Suppressor macrophage (primary cell): Measurements from ENCODE around the gene MAG.

Source experiments
- DNase-seq, 4 experiments: peaks; one replicate each; pipeline ENCODE4 v3.0.0-alpha.2; 2020 to 2022

The MAG gene

GRCh38 chr19:35299523-35300338 lies 7.8 kb downstream of the MAG start:
- DNase-seq, result no peak

- no peak for DNase-seq
Observed at GRCh38 chr19:35300339-35300649, 8.3 kb downstream of the MAG start.

GRCh38 chr19:35301961-35302360 lies 10.0 kb downstream of the MAG start:
- no peak for DNase-seq

- DNase-seq, result no peak
Observed at GRCh38 chr19:35302446-35302845, 10.5 kb downstream of the MAG start.

- DNase-seq, result peak in 3 of 4 experiments; percentile 40 to 45 (median 45)
Observed at GRCh38 chr19:35303357-35303915, 11.5 kb downstream of the MAG start.

GRCh38 chr19:35304036-35304435 lies 12.1 kb downstream of the MAG start:
- DNase-seq, result no peak

- DNase-seq, result peak in 1 of 4 experiments; percentile 29
Observed at GRCh38 chr19:35305181-35305580, 13.2 kb downstream of the MAG start.

GRCh38 chr19:35306473-35307246 lies 14.7 kb downstream of the MAG start:
- no peak for DNase-seq

- no peak for DNase-seq
Observed at GRCh38 chr19:35307931-35308330, 16.0 kb downstream of the MAG start.

GRCh38 chr19:35308910-35309309 lies 16.9 kb downstream of the MAG start:
- DNase-seq, result no peak

- no peak for DNase-seq
Observed at GRCh38 chr19:35309481-35310279, 17.7 kb downstream of the MAG start.

- DNase-seq, result no peak
Observed at GRCh38 chr19:35310331-35310730, 18.4 kb downstream of the MAG start.

GRCh38 chr19:35310811-35311465 lies 19.0 kb downstream of the MAG start:
- DNase-seq, result no peak

GRCh38 chr19:35311901-35312665 lies 20.1 kb downstream of the MAG start:
- no peak for DNase-seq

- no peak for DNase-seq
Observed at GRCh38 chr19:35313587-35313986, 21.6 kb downstream of the MAG start.

GRCh38 chr19:35314031-35314430 lies 22.1 kb downstream of the MAG start:
- no peak for DNase-seq

GRCh38 chr19:35314858-35315470 lies 23.0 kb downstream of the MAG start:
- no peak for DNase-seq

GRCh38 chr19:35315883-35316282 lies 23.9 kb downstream of the MAG start:
- no peak for DNase-seq

- no peak for DNase-seq
Observed at GRCh38 chr19:35316560-35316959, 24.6 kb downstream of the MAG start.

GRCh38 chr19:35317464-35318043 lies 25.6 kb downstream of the MAG start:
- DNase-seq, result peak; percentile 81 to 92 (median 90)
